Activated CD4-positive, alpha-beta T cell treated with anti-CD3 and anti-CD28 coated beads for 4 hours (primary cell): ENCODE data around the gene ESYT2.
"Not testable (repeated sequence)": the region's sequence is repeated elsewhere in the genome, so short reads cannot be mapped to it uniquely, and the experiment has no call there.

Experiments
- DNase-seq, 2 donors: peaks; one replicate each; pipeline ENCODE4 v3.0.0-alpha.2; 2020

The ESYT2 gene

GRCh38 chr7:158829342-158830210 is at the start of gene ESYT2:
Gene ESYT2 (minus strand): TSS chr7:158829509. CDS start chr7:158829418, 91 bp downstream.
- peak; percentile 99 to 100 for DNase-seq

GRCh38 chr7:158878151-158879079 is 49.1 kb upstream of the ESYT2 start:
- DNase-seq = not testable (repeated sequence)

GRCh38 chr7:158876984-158877383 is 47.7 kb upstream of the ESYT2 start:
- no peak for DNase-seq

- DNase-seq = no peak
Observed at GRCh38 chr7:158869876-158870275, 40.6 kb upstream of the ESYT2 start.

GRCh38 chr7:158868764-158869410 is 39.6 kb upstream of the ESYT2 start:
- DNase-seq = no peak

GRCh38 chr7:158867214-158867984 is 38.1 kb upstream of the ESYT2 start:
- DNase-seq = no peak

GRCh38 chr7:158865977-158866376 is 36.7 kb upstream of the ESYT2 start:
- no peak for DNase-seq

- no peak for DNase-seq
Observed at GRCh38 chr7:158865462-158865922, 36.2 kb upstream of the ESYT2 start.

- no peak for DNase-seq
Observed at GRCh38 chr7:158864833-158865232, 35.5 kb upstream of the ESYT2 start.

GRCh38 chr7:158864507-158864820 is 35.2 kb upstream of the ESYT2 start:
- no peak for DNase-seq

GRCh38 chr7:158863611-158864506 is 34.5 kb upstream of the ESYT2 start:
- peak in 1 of 2 donors; percentile 29 for DNase-seq

- DNase-seq = not testable (repeated sequence)
Observed at GRCh38 chr7:158862985-158863610, 33.8 kb upstream of the ESYT2 start.

GRCh38 chr7:158861936-158862704 is 32.8 kb upstream of the ESYT2 start:
- no peak for DNase-seq

- no peak for DNase-seq
Observed at GRCh38 chr7:158861004-158861787, 31.9 kb upstream of the ESYT2 start.

- no peak for DNase-seq
Observed at GRCh38 chr7:158860394-158860793, 31.1 kb upstream of the ESYT2 start.

GRCh38 chr7:158858592-158859503 is 29.5 kb upstream of the ESYT2 start:
- no peak for DNase-seq

- DNase-seq = no peak
Observed at GRCh38 chr7:158856883-158857668, 27.8 kb upstream of the ESYT2 start.
